Esophagus squamous epithelium (tissue), 4 donors: ENCODE measurements around the gene GRIK4.

Source experiments
- POLR2A ChIP-seq, 4 donors: fragments of 450-650 bp; IDR thresholded peaks; one replicate each; pipeline ENCODE4 v1.6.1; 2017; ENCODE audit warnings: antibody characterized with exemption in 4 of 4, mild to moderate bottlenecking in 4 of 4, moderate library complexity in 3 of 4
- TF ChIP-seq, protein P1 (sequence below), 6 experiments: fragments of 450-650 bp in 4 of 6; fragments of 200-600 bp in 2 of 6; sonication (generic) in 2 of 6; IDR thresholded peaks; one replicate each; pipeline ENCODE4 v1.5.1; 2016 to 2019; ENCODE audit warnings: antibody characterized with exemption in 6 of 6, mild to moderate bottlenecking in 4 of 6, moderate library complexity in 4 of 6

DNA sequence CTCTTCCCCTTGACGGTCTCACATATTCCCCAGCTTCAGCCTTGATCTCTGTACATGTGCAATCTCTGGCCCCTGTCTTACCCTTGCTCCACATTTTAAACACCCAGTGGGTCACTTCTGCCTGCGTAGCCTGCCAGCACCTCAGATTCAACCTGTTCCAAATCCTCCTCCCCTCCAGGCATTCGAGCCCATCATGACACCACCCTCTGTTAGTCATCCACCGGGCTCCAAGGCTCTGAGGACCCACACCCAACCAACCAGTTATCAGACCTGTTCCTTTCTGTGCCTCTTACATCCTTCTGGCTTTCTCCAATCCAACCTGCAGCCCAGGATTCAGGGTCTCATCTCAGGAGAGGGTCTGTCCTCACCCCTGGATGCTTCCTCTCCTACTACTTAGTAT lies 392.6 kb downstream of the GRIK4 start:
- TF ChIP-seq, protein P1, sequence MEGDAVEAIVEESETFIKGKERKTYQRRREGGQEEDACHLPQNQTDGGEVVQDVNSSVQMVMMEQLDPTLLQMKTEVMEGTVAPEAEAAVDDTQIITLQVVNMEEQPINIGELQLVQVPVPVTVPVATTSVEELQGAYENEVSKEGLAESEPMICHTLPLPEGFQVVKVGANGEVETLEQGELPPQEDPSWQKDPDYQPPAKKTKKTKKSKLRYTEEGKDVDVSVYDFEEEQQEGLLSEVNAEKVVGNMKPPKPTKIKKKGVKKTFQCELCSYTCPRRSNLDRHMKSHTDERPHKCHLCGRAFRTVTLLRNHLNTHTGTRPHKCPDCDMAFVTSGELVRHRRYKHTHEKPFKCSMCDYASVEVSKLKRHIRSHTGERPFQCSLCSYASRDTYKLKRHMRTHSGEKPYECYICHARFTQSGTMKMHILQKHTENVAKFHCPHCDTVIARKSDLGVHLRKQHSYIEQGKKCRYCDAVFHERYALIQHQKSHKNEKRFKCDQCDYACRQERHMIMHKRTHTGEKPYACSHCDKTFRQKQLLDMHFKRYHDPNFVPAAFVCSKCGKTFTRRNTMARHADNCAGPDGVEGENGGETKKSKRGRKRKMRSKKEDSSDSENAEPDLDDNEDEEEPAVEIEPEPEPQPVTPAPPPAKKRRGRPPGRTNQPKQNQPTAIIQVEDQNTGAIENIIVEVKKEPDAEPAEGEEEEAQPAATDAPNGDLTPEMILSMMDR (IDR thresholded peaks at IDR 0.05): no peak
- TF ChIP-seq POLR2A (IDR thresholded peaks at IDR 0.05): no peak
